Measurements from ENCODE around the gene NDUFAF2. TPM values are rescaled to one million over a fixed set of nuclear protein-coding genes. Genes with fewer than 3 reads are reported as not detected.

Gene NDUFAF2
- total and polyA plus RNA-seq, 10 of the 15 experiments (the other 5 are each of a cell fraction or from before 2014, with no cell fraction given), result 22.4 to 121 (median 65.3) TPM

DNA sequence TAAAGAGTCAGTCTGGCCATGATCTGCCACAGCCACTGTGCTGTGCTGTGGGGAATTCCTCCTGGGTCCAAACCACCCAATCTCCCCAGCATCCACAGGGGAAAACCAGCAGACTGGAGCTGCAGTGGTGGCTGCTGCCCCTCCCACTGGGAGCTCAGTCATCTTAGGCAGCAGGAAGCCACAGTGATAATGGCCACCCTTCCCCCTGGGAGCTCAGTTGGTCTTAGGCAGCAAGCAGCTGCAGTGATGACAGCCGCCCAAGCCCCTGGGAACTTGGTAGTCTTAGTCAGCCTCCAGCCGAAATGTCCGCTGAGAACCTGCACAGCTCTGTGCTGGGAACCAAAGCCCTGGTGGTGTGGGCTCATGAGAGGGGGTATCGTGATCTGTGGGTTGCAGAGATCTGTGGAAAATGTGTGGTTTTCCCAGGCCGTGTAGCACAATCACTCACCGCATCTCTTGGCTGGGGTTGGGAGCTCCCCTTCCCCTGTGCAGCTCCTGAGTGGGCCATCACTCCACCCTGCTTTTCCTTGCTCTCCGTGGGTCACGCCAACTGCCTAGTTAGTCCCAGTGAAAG is 255.7 kb downstream of the NDUFAF2 start (continued):
- no peak for TF ChIP-seq RAD21 (IDR thresholded peaks at IDR 0.05; ENCODE audit: insufficient read depth, low read depth, low read length)
- TF ChIP-seq JUNB (IDR thresholded peaks at IDR 0.05), result peak; percentile 34; the same call in 1 of the 2 replicates
- no peak for TF ChIP-seq PML (IDR thresholded peaks at IDR 0.05; ENCODE audit: low read length)
- peak; percentile 89 for TF ChIP-seq TCF12 (IDR thresholded peaks at IDR 0.05; ENCODE audit: low read depth, low read length)
- no peak for TF ChIP-seq NR2F1 (conservative IDR thresholded peaks at IDR 0.05)
- TF ChIP-seq EZH2 (IDR thresholded peaks at IDR 0.05; ENCODE audit: borderline replicate concordance, control insufficient read depth, low read depth, low read length), result no peak
- peak; percentile 76 for TF ChIP-seq DPF2 (IDR thresholded peaks at IDR 0.05)
- peak; percentile 96 for TF ChIP-seq MEF2B (IDR thresholded peaks at IDR 0.05; ENCODE audit: partially characterized antibody, poor library complexity, severe bottlenecking)
- TF ChIP-seq EED (IDR thresholded peaks at IDR 0.05; ENCODE audit: low read depth), result peak; percentile 88
- peak in 1 of 2 experiments; percentile 43; a peak in 2 of 4 replicates for TF ChIP-seq BHLHE40 (IDR thresholded peaks at IDR 0.05; ENCODE audit: borderline replicate concordance in 1 of 2, low read depth in 2 of 2, low read length in 1 of 2)
- no peak for TF ChIP-seq ETV6 (conservative IDR thresholded peaks at IDR 0.05 in 1 of 2, IDR thresholded peaks at IDR 0.05 in 1 of 2; ENCODE audit: borderline replicate concordance in 1 of 2, low read depth in 1 of 2)
- peak; percentile 78 to 87 for TF ChIP-seq IKZF2 (IDR thresholded peaks at IDR 0.05)
- TF ChIP-seq ZZZ3 (IDR thresholded peaks at IDR 0.05; ENCODE audit: control insufficient read depth, insufficient read length, low read depth), result no peak
- TF ChIP-seq POU2F2 (IDR thresholded peaks at IDR 0.05; ENCODE audit: borderline replicate concordance, low read depth, low read length), result peak; percentile 22; the same call in 1 of the 3 replicates
- TF ChIP-seq, protein P1, sequence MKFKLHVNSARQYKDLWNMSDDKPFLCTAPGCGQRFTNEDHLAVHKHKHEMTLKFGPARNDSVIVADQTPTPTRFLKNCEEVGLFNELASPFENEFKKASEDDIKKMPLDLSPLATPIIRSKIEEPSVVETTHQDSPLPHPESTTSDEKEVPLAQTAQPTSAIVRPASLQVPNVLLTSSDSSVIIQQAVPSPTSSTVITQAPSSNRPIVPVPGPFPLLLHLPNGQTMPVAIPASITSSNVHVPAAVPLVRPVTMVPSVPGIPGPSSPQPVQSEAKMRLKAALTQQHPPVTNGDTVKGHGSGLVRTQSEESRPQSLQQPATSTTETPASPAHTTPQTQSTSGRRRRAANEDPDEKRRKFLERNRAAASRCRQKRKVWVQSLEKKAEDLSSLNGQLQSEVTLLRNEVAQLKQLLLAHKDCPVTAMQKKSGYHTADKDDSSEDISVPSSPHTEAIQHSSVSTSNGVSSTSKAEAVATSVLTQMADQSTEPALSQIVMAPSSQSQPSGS (IDR thresholded peaks at IDR 0.05; ENCODE audit: low read length), result peak; percentile 85
- TF ChIP-seq RUNX3 (IDR thresholded peaks at IDR 0.05; ENCODE audit: low read length), result peak; percentile 74
- TF ChIP-seq SP1 (IDR thresholded peaks at IDR 0.05; ENCODE audit: low read depth, low read length), result no peak
- peak; percentile 96 for TF ChIP-seq IKZF1 (conservative IDR thresholded peaks at IDR 0.05)
- TF ChIP-seq, protein P2, sequence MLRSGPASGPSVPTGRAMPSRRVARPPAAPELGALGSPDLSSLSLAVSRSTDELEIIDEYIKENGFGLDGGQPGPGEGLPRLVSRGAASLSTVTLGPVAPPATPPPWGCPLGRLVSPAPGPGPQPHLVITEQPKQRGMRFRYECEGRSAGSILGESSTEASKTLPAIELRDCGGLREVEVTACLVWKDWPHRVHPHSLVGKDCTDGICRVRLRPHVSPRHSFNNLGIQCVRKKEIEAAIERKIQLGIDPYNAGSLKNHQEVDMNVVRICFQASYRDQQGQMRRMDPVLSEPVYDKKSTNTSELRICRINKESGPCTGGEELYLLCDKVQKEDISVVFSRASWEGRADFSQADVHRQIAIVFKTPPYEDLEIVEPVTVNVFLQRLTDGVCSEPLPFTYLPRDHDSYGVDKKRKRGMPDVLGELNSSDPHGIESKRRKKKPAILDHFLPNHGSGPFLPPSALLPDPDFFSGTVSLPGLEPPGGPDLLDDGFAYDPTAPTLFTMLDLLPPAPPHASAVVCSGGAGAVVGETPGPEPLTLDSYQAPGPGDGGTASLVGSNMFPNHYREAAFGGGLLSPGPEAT (IDR thresholded peaks at IDR 0.05; ENCODE audit: low read depth), result peak; percentile 89
- TF ChIP-seq YY1 (IDR thresholded peaks at IDR 0.05; ENCODE audit: low read depth, low read length), result peak; percentile 88
- TF ChIP-seq EP300 (IDR thresholded peaks at IDR 0.05; ENCODE audit: borderline replicate concordance in 1 of 2, control insufficient read depth in 1 of 2, low read depth in 2 of 2, low read length in 2 of 2), result peak in 1 of 2 experiments; percentile 48; a peak in 2 of 4 replicates
- no peak for TF ChIP-seq CEBPB (IDR thresholded peaks at IDR 0.05; ENCODE audit: borderline replicate concordance in 1 of 2, low read depth in 2 of 2, low read length in 2 of 2)
- TF ChIP-seq NFIC (IDR thresholded peaks at IDR 0.05; ENCODE audit: low read depth, low read length), result no peak
- TF ChIP-seq BCL11A (IDR thresholded peaks at IDR 0.05; ENCODE audit: low read depth, low read length), result 0 out of 2 replicates have a peak, but pooled peaks have one; percentile 47
- TF ChIP-seq IRF4 (IDR thresholded peaks at IDR 0.05; ENCODE audit: low read depth, low read length), result peak; percentile 10; the same call in 1 of the 2 replicates
- no peak for TF ChIP-seq KDM1A (IDR thresholded peaks at IDR 0.05; ENCODE audit: borderline replicate concordance)
- no peak for TF ChIP-seq SRF (IDR thresholded peaks at IDR 0.05; ENCODE audit: low read depth in 2 of 2, low read length in 2 of 2)
- peak; percentile 46; the same call in 1 of the 2 replicates for TF ChIP-seq PAX5 (IDR thresholded peaks at IDR 0.05; ENCODE audit: borderline replicate concordance, low read depth, low read length)
- TF ChIP-seq MTA2 (IDR thresholded peaks at IDR 0.05; ENCODE audit: low read depth), result peak; percentile 66
